Stimulated activated CD8-positive, alpha-beta memory T cell treated with anti-CD3 and anti-CD28 coated beads, Interleukin-15, amount 100 ng/mL, for 48 hours (primary cell): ENCODE measurements around the gene STUB1.

Source experiments
- DNase-seq, 2 donors: peaks; one replicate each; pipeline ENCODE4 v3.0.0-alpha.2; 2020; ENCODE audit warnings: low read depth in 2 of 2

Gene STUB1

GRCh38 chr16:725463-726187, 45.4 kb downstream of the STUB1 start:
- DNase-seq = no peak

GRCh38 chr16:726188-726437, 45.9 kb downstream of the STUB1 start:
- no peak for DNase-seq

- DNase-seq = peak in 1 of 2 donors; percentile 53
These were observed 46.5 kb downstream of the STUB1 start, which contains the start of the genes CCDC78 and HAGHL for GRCh38 chr16:726438-727290. Gene CCDC78 (minus strand): TSS chr16:726443. CDS start chr16:726367, 76 bp downstream. Gene HAGHL (plus strand): TSS chr16:727106. CDS start chr16:727510, 404 bp downstream.

- no peak for DNase-seq
These were observed 47.2 kb downstream of the STUB1 start for GRCh38 chr16:727291-727977.

GRCh38 chr16:728131-728889, 48.1 kb downstream of the STUB1 start:
- peak; percentile 59 to 67 for DNase-seq

- no peak for DNase-seq
These were observed 48.9 kb downstream of the STUB1 start for GRCh38 chr16:728890-729744.

GRCh38 chr16:729768-730665, 49.8 kb downstream of the STUB1 start:
- no peak for DNase-seq

GRCh38 chr16:730666-731509, 50.7 kb downstream of the STUB1 start:
- no peak for DNase-seq

- no peak for DNase-seq
These were observed 52.1 kb downstream of the STUB1 start for GRCh38 chr16:732332-732731.
